HEK293 (cell line): ENCODE measurements around the gene TARDBP.

ENCODE experiments used
- CTCF ChIA-PET: fragments of 350-600 bp; formaldehyde crosslinking; extraction: SDS; loops from one replicate; lab custom pipeline; 2021; ENCODE audit warnings: antibody characterized with exemption; lab: Yijun Ruan, JAX
- POLR2A ChIA-PET: fragments of 300-600 bp; formaldehyde crosslinking; extraction: SDS; loops from one replicate; lab custom pipeline; 2020; ENCODE audit warnings: antibody characterized with exemption, inconsistent platforms; lab: Yijun Ruan, JAX
- H3K27ac ChIP-seq: fragments of 200-500 bp; sonication (Bioruptor generic); 2 replicates; pipeline ENCODE4 v1.5.1; 2014; ENCODE audit warnings: low read depth, low read length, control low read depth, inconsistent platforms; ENCODE audit errors: extremely low read depth
- H3K36me3 ChIP-seq, 2 experiments: fragments of 200-500 bp in 1 of 2; sonication (Bioruptor generic) in 1 of 2; 1 replicate in 1 of 2; 2 replicates in 1 of 2; pipeline ENCODE4 v1.5.1; 2014 to 2017; ENCODE audit warnings: inconsistent platforms in 2 of 2, low read length in 2 of 2; ENCODE audit not compliant: control insufficient read depth in 2 of 2, insufficient read depth in 1 of 2
- H3K4me1 ChIP-seq: fragments of 200-500 bp; sonication (Bioruptor generic); 2 replicates; pipeline ENCODE4 v1.5.1; 2014; ENCODE audit warnings: mild to moderate bottlenecking, low read length, inconsistent platforms; ENCODE audit not compliant: control insufficient read depth, insufficient read depth
- H3K4me3 ChIP-seq: 2 replicates; pipeline ENCODE4 v1.5.1; 2011; ENCODE audit warnings: low read depth, mild to moderate bottlenecking, control low read depth, low read length, moderate library complexity
- H3K9me3 ChIP-seq: fragments of 200-500 bp; sonication (Bioruptor generic); 2 replicates; pipeline ENCODE4 v1.5.1; 2014; ENCODE audit warnings: low read depth, low read length, inconsistent platforms; ENCODE audit not compliant: control insufficient read depth, insufficient read depth
- BCL11A ChIP-seq: fragments of 450-650 bp; formaldehyde crosslinking; IDR thresholded peaks from 2 replicates; pipeline ENCODE4 v1.5.1; 2016; ENCODE audit warnings: low read depth, missing biosample characterization, missing genetic modification characterization
- BCL11B ChIP-seq: fragments of 450-650 bp; formaldehyde crosslinking; IDR thresholded peaks from 2 replicates; pipeline ENCODE4 v1.5.1; 2016; ENCODE audit warnings: low read depth, missing biosample characterization, missing genetic modification characterization
- GLI4 ChIP-seq: fragments of 450-650 bp; formaldehyde crosslinking; IDR thresholded peaks from 2 replicates; pipeline ENCODE4 v1.5.1; 2016; ENCODE audit warnings: missing biosample characterization, missing genetic modification characterization
- HIC1 ChIP-seq: fragments of 450-650 bp; formaldehyde crosslinking; IDR thresholded peaks from 2 replicates; pipeline ENCODE4 v1.5.1; 2016; ENCODE audit warnings: missing biosample characterization, missing genetic modification characterization
- KLF7 ChIP-seq: fragments of 450-650 bp; formaldehyde crosslinking; IDR thresholded peaks from 2 replicates; pipeline ENCODE4 v1.5.1; 2016; ENCODE audit warnings: missing biosample characterization, missing genetic modification characterization, borderline replicate concordance
- MZF1 ChIP-seq: fragments of 450-650 bp; formaldehyde crosslinking; IDR thresholded peaks from 2 replicates; pipeline ENCODE4 v1.5.1; 2017; ENCODE audit warnings: missing biosample characterization, missing genetic modification characterization, borderline replicate concordance
- WT1 ChIP-seq: fragments of 450-650 bp; formaldehyde crosslinking; IDR thresholded peaks from 2 replicates; pipeline ENCODE4 v1.5.1; 2016; ENCODE audit warnings: missing biosample characterization, missing genetic modification characterization
- YY1 ChIP-seq: fragments of 450-650 bp; formaldehyde crosslinking; IDR thresholded peaks from 2 replicates; pipeline ENCODE4 v1.5.1; 2018; ENCODE audit warnings: missing biosample characterization, missing genetic modification characterization
- ZBTB10 ChIP-seq: fragments of 450-650 bp; formaldehyde crosslinking; IDR thresholded peaks from 2 replicates; pipeline ENCODE4 v1.5.1; 2016; ENCODE audit warnings: missing biosample characterization, missing genetic modification characterization
- ZNF112 ChIP-seq: fragments of 450-650 bp; formaldehyde crosslinking; IDR thresholded peaks from 2 replicates; pipeline ENCODE4 v1.5.0; 2017; ENCODE audit warnings: missing biosample characterization, missing genetic modification characterization
- ZNF169 ChIP-seq: fragments of 450-650 bp; formaldehyde crosslinking; IDR thresholded peaks from 2 replicates; pipeline ENCODE4 v1.5.1; 2016; ENCODE audit warnings: missing biosample characterization, missing genetic modification characterization
- ZNF175 ChIP-seq: fragments of 450-650 bp; formaldehyde crosslinking; IDR thresholded peaks from 2 replicates; pipeline ENCODE4 v1.5.1; 2016; ENCODE audit warnings: missing biosample characterization, missing genetic modification characterization
- ZNF184 ChIP-seq: fragments of 450-650 bp; IDR thresholded peaks from 2 replicates; pipeline ENCODE4 v1.5.1; 2018; ENCODE audit warnings: missing biosample characterization, mild to moderate bottlenecking, missing genetic modification characterization
- ZNF2 ChIP-seq: fragments of 450-650 bp; formaldehyde crosslinking; IDR thresholded peaks from 2 replicates; pipeline ENCODE4 v1.5.1; 2016; ENCODE audit warnings: missing biosample characterization, missing genetic modification characterization
- ZNF239 ChIP-seq: fragments of 450-650 bp; formaldehyde crosslinking; IDR thresholded peaks from 2 replicates; pipeline ENCODE4 v1.5.1; 2016; ENCODE audit warnings: missing biosample characterization, missing genetic modification characterization
- ZNF37A ChIP-seq: fragments of 450-650 bp; IDR thresholded peaks from 2 replicates; pipeline ENCODE4 v1.5.1; 2018; ENCODE audit warnings: missing biosample characterization, missing genetic modification characterization
- ZNF404 ChIP-seq: fragments of 450-650 bp; formaldehyde crosslinking; IDR thresholded peaks from 2 replicates; pipeline ENCODE4 v1.5.1; 2017; ENCODE audit warnings: missing biosample characterization, missing genetic modification characterization
- ZNF549 ChIP-seq: fragments of 450-650 bp; IDR thresholded peaks from 2 replicates; pipeline ENCODE4 v1.5.1; 2018; ENCODE audit warnings: missing biosample characterization, missing genetic modification characterization, mild to moderate bottlenecking, inconsistent platforms, moderate library complexity
- ZNF645 ChIP-seq: fragments of 450-650 bp; formaldehyde crosslinking; IDR thresholded peaks from 2 replicates; pipeline ENCODE4; 2016; ENCODE audit warnings: missing biosample characterization, missing genetic modification characterization
- ZNF692 ChIP-seq: fragments of 450-650 bp; formaldehyde crosslinking; IDR thresholded peaks from 2 replicates; pipeline ENCODE4 v1.5.1; 2016; ENCODE audit warnings: missing biosample characterization, missing genetic modification characterization
- ZNF747 ChIP-seq: fragments of 450-650 bp; formaldehyde crosslinking; IDR thresholded peaks from 2 replicates; pipeline ENCODE4 v1.5.1; 2016; ENCODE audit warnings: missing biosample characterization, missing genetic modification characterization
- ZNF76 ChIP-seq: fragments of 450-650 bp; formaldehyde crosslinking; IDR thresholded peaks from 2 replicates; pipeline ENCODE4; 2016; ENCODE audit warnings: low read depth, missing biosample characterization, missing genetic modification characterization, borderline replicate concordance

Gene TARDBP

GRCh38 chr1:11027316-11027715 lies 14.9 kb downstream of the TARDBP start:
- Histone ChIP-seq H3K4me3 (no peak overlapping the region), H3K36me3 (peaks cover 13 to 73% of the 10 kb centered on the region in 2 experiments)

GRCh38 chr1:11028018-11028417 lies 15.6 kb downstream of the TARDBP start:
- Histone ChIP-seq H3K4me1 (no peaks in the 10 kb centered on the region), H3K27ac (no peak overlapping the region), H3K4me3 (no peak overlapping the region), H3K9me3 (no peaks in the 10 kb centered on the region), H3K36me3 (peaks cover 12 to 67% of the 10 kb centered on the region in 2 experiments)
- ChIA-PET CTCF (interaction anchor here (2.4 kb wide), 1 partner anchor 10 kb away, joined by 14 read pairs; no protein-coding TSS in a partner anchor), POLR2A (no interaction called here)
- TF ChIP-seq ZNF239 (no peak), BCL11A (tag by site-specific recombination) (no peak), MZF1 (tag by site-specific recombination) (no peak), ZNF169 (tag by site-specific recombination) (no peak), ZNF645 (tag by site-specific recombination) (no peak), ZNF76 (no peak), ZNF747 (tag by site-specific recombination) (no peak)

More at GRCh38 chr1:11027316-11027715, 14.9 kb downstream of the TARDBP start:
- Histone ChIP-seq H3K27ac (no peak overlapping the region), H3K4me1 (no peaks in the 10 kb centered on the region), H3K9me3 (no peaks in the 10 kb centered on the region)
- CTCF ChIA-PET, result interaction anchor here (2.4 kb wide), 1 partner anchor 10 kb away, joined by 14 read pairs; no protein-coding TSS in a partner anchor
- POLR2A ChIA-PET, result no interaction called here
- TF ChIP-seq ZNF692, result no peak
- TF ChIP-seq ZNF549 (tag by site-specific recombination), result no peak
- no peak for TF ChIP-seq ZNF2 (tag by site-specific recombination)
- TF ChIP-seq HIC1 (tag by site-specific recombination), result no peak
- TF ChIP-seq WT1 (tag by site-specific recombination), result no peak
- no peak for TF ChIP-seq ZNF404 (tag by site-specific recombination)
- no peak for TF ChIP-seq ZNF175 (tag by site-specific recombination)
- TF ChIP-seq ZNF37A (tag by site-specific recombination), result no peak
- TF ChIP-seq KLF7 (tag by site-specific recombination), result no peak
- no peak for TF ChIP-seq ZNF184
- no peak for TF ChIP-seq YY1 (tag by site-specific recombination)
- TF ChIP-seq ZNF76, result no peak
- no peak for TF ChIP-seq ZNF112 (tag by site-specific recombination)
- no peak for TF ChIP-seq GLI4 (tag by site-specific recombination)
- no peak for TF ChIP-seq ZBTB10 (tag by site-specific recombination)
- no peak for TF ChIP-seq BCL11B
